ENCODE measurements around the gene NTN1.

Gene NTN1

GRCh38 chr17:9219631-9220397, 198.5 kb downstream of the NTN1 start:
- DNase-seq: no peak
- in situ Hi-C loops (cut with MboI; ENCODE audit: low pct_unique_long_range_greater_than_20kb, low sequenced_read_pairs): no loop called here

- no peak for DNase-seq
- in situ Hi-C loops (cut with MboI; ENCODE audit: low pct_unique_long_range_greater_than_20kb, low sequenced_read_pairs): no loop called here
These were observed 199.3 kb downstream of the NTN1 start for GRCh38 chr17:9220398-9221146.

DNA sequence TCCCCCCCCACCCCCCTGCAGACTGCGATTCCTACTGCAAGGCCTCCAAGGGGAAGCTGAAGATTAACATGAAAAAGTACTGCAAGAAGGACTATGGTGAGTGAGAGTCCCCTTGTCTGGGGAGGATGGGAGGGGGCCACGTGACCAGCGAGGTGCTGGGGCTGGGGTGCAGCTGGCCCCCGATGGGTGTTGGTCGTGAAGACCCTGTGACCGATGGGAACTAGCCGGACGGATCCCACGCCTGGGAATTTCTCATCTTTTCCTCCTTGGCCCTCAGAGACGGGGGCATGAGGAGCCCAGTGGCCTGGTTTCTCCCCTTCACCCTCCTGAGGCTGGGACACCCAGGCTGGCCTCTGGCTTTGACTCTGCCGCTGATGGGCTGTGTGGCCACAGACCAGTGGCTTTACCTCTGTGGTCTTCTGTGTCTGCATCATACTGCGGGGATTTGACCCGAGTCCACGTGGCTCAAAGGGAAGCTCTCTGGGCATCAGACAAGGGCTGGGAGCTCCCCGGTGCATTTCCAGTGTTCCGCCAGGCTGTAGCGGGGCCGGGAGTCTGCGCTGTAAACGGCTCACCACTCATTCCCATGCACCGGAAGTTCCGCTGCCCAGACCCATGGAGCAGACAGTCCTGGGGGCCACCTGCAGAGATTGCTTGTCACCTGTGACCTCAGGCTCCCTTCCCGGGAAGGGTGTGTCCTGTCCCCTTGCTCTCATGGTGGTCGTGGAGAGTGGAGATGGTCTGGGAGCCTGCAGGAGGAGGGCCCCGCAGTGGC, 200.0 kb downstream of the NTN1 start:
- in situ Hi-C loops (cut with MboI; ENCODE audit: low pct_unique_long_range_greater_than_20kb, low sequenced_read_pairs): no loop called here
- no peak for DNase-seq

GRCh38 chr17:9221922-9222180, 200.5 kb downstream of the NTN1 start:
- no peak for DNase-seq
- in situ Hi-C loops (cut with MboI; ENCODE audit: low pct_unique_long_range_greater_than_20kb, low sequenced_read_pairs): no loop called here

GRCh38 chr17:9223531-9223930, 202.2 kb downstream of the NTN1 start:
- in situ Hi-C loops (cut with MboI; ENCODE audit: low pct_unique_long_range_greater_than_20kb, low sequenced_read_pairs): no loop called here
- DNase-seq: no peak

- no peak for DNase-seq
- in situ Hi-C loops (cut with MboI; ENCODE audit: low pct_unique_long_range_greater_than_20kb, low sequenced_read_pairs): no loop called here
These were observed 203.2 kb downstream of the NTN1 start for GRCh38 chr17:9224485-9224884.

GRCh38 chr17:9225305-9226101, 204.2 kb downstream of the NTN1 start:
- DNase-seq: no peak
- in situ Hi-C loops (cut with MboI; ENCODE audit: low pct_unique_long_range_greater_than_20kb, low sequenced_read_pairs): no loop called here

DNA sequence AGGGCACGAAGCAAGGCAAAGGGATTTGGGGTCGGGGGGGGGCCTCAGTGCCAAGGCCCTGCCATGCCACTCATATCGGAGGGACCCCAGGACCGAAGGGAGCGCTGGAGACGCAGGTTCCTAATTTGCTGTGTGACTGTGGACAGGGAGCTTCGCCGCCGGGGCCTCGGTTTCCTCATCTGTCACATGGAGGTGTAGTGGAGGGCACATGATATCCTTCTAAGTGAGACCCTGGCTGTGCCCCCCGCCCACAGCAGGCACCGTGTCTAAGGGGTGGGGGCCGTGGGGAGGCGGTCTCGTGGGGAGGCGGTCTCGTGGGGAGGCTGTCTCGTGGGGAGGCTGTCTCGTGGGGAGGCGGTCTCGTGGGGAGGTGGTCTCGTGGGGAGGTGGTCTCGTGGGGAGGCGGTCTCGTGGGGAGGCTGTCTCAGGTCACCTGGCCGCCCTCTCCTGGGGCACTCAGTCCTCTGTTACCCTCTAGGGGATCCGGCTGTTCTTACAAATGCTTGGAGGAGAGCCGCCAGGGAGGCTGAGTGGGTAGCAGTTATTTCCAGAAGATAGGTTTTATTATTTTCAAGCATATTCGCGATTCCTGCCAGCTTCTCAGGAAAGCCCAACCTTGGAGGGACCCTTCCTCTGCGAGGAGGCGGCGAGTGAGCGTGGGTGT, 205.0 kb downstream of the NTN1 start:
- DNase-seq: no peak
- in situ Hi-C loops (cut with MboI; ENCODE audit: low pct_unique_long_range_greater_than_20kb, low sequenced_read_pairs): no loop called here

DNA sequence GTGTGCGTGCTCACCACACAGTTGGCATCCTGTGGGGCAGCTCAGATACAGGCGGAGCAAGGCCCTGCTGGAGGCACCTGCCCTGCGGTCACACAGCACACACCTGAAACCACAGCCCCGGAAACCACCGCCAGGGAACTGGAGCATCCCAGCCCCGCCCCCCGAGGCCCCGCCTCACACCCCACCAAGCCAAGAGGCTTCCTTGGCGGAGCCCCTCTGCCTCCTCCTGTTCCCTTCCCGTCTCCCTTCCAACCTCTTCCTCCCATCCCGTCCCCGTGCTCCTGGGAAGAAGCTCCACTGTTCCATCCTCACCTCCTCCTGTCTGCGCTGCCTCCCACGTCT, 205.5 kb downstream of the NTN1 start:
- DNase-seq: no peak
- in situ Hi-C loops (cut with MboI; ENCODE audit: low pct_unique_long_range_greater_than_20kb, low sequenced_read_pairs): no loop called here

DNA sequence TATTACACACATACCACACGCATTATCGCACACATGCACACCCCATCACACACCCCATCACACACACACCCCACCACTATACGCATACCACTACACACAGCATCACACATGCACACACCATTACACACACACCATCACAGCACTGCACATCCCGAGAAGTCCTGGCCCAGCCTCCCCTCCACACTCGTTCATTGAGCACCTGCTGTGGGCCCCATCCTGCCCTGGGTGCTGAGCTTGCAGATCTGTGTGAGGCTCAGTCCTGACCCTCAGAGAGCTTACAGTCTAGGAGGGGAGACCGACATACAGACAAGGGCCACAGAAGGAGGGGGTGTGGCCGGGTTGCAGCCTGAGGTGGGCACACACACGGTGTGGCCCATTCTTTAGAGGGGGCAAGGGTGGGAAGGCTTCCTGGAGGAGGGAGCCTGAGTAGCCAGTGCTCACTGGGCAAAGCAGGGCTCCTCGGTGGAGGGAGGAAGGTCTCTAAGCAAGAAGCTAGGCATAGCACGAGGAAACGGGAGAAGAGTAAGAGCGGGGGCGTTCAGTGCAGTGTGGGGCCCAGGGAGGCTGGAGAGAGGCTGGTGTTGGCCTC, 206.6 kb downstream of the NTN1 start:
- in situ Hi-C loops (cut with MboI; ENCODE audit: low pct_unique_long_range_greater_than_20kb, low sequenced_read_pairs): no loop called here
- no peak for DNase-seq

DNA sequence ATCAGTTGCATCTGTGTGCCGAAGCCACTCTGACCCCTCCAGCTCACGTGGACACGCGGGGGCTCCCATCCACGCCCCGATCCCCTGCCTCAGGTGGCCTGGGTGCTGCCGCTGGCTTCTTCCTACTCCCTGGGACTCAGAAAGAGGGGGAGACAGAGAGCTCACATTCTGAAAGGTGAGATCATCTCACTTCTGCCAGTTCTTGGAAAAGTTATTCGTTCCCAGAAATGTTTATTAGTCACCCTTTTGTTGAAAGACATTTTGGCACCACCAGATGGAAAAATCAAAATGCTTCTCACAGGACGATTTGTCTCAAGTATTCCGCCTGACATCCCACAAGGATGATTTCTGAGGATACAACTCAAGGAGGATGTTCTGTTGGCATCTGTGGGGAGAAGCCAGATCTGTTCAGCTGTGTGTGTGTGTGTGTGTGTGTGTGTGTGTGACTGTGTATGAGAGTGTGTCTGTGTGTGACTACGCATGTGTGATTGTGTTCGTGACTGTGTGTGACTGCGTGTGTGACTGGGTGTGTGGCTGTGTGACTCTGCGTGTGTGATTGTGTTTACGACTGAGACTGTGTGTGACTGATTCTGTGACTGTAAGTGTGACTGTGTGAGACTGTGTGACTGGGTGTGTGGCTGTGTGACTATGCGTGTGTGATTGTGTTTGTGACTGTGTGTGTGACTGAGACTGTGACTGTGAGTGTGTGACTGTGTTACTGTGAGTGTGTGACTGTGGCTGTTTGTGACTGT, 207.3 kb downstream of the NTN1 start:
- no peak for DNase-seq
- in situ Hi-C loops (cut with MboI; ENCODE audit: low pct_unique_long_range_greater_than_20kb, low sequenced_read_pairs): no loop called here

- DNase-seq: no peak
- in situ Hi-C loops (cut with MboI; ENCODE audit: low pct_unique_long_range_greater_than_20kb, low sequenced_read_pairs): no loop called here
These were observed 208.0 kb downstream of the NTN1 start for GRCh38 chr17:9229160-9229825.

GRCh38 chr17:9229826-9230201, 208.5 kb downstream of the NTN1 start:
- in situ Hi-C loops (cut with MboI; ENCODE audit: low pct_unique_long_range_greater_than_20kb, low sequenced_read_pairs): no loop called here

DNA sequence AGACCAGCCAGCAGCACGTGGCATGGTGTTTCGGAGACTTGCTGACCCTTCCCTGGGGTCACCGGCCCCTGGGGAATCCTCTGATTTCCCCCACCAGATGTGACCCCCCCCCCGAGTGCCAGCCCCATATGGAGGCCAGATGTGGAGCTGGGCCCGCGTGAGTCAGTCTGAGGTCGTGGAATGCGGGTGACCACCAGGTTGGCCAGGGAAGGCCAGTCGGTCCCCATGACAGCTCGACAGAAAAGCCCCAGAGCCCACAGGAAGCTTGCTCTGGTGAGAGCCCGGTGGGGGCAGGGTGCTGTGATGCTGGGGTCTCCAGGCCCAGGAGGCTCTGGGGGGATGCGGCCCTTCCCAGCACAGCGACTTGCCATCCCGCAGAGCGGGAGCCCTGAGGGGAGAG, 209.0 kb downstream of the NTN1 start:
- in situ Hi-C loops (cut with MboI; ENCODE audit: low pct_unique_long_range_greater_than_20kb, low sequenced_read_pairs): no loop called here
- DNase-seq: no peak

More at GRCh38 chr17:9229826-9230201, 208.5 kb downstream of the NTN1 start:
- DNase-seq: no peak

DNA sequence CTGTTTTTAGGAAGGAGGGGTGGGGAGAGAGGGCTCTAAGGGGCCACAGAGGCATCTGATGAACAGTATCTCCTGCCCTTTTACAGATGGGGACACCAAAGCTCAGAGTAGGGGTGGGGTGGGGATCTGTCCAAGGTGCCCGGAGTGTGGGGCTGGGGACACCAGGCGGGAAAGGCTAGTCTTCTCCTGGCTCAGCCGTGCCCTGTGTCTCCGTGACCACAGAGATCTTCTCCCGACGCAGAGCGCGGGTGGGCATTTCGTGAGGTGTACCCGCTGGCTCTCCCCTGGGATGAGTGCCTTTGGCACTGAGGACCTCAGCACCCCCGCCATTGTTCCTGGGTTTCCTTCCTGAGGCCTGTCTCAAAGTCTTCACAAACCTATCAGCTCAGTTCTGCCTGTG, 209.6 kb downstream of the NTN1 start:
- DNase-seq: no peak
- in situ Hi-C loops (cut with MboI; ENCODE audit: low pct_unique_long_range_greater_than_20kb, low sequenced_read_pairs): no loop called here

DNA sequence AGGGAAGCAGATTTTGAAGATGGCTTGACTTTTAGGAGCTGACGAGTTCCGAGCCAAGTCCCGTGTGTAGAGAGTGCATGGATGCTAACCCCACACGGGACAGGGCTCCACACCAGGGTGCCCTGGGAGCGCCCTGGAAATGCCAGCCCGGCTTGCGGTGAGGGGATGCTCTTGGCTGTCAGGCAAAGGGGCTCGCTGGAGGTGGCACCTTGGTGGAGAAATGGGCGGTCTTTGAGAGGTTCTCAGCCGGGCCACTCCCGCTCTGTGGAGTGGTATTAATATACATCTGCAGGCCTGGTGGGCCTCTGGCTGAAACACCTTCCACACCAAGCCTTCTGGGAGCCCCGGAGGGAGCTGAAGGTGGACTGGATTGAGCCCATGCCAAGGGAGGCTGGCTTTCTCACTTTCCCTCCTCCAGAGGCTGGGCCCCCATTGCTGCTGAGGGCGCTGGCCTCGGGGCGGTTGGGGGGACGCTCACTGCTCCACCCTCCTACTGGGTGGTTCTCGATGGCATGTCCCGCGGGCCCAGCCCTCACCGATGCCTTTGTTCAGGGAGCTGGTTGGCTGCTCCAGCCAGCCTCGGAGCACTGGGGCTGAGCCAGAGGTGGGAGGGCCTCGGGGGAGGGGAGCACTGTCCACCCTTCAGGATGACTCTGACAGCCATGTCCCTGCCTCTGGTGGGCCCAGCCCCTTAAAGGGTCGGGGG, 210.3 kb downstream of the NTN1 start:
- in situ Hi-C loops (cut with MboI; ENCODE audit: low pct_unique_long_range_greater_than_20kb, low sequenced_read_pairs): no loop called here
- DNase-seq: no peak

DNA sequence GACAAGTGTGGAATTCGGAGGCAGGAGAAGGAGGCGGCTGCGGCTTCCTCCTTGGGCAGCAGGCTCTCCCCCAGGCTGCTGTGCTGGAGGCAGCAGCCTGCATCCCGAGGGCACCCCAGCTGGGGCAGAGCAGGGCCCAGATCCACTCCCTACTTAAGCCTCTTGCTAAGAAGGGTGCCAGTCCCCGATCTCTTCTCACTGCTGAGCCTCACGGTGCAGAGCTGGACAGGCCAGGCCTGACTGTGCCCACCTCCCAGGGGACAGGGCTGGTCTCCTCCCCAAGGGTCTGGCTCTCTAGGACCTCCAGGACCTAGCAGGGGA, 210.8 kb downstream of the NTN1 start:
- in situ Hi-C loops (cut with MboI; ENCODE audit: low pct_unique_long_range_greater_than_20kb, low sequenced_read_pairs): no loop called here
- DNase-seq: no peak

Measured in KBM-7 (cell line).